ENCODE results near the gene TBXAS1.

The TBXAS1 gene

DNA sequence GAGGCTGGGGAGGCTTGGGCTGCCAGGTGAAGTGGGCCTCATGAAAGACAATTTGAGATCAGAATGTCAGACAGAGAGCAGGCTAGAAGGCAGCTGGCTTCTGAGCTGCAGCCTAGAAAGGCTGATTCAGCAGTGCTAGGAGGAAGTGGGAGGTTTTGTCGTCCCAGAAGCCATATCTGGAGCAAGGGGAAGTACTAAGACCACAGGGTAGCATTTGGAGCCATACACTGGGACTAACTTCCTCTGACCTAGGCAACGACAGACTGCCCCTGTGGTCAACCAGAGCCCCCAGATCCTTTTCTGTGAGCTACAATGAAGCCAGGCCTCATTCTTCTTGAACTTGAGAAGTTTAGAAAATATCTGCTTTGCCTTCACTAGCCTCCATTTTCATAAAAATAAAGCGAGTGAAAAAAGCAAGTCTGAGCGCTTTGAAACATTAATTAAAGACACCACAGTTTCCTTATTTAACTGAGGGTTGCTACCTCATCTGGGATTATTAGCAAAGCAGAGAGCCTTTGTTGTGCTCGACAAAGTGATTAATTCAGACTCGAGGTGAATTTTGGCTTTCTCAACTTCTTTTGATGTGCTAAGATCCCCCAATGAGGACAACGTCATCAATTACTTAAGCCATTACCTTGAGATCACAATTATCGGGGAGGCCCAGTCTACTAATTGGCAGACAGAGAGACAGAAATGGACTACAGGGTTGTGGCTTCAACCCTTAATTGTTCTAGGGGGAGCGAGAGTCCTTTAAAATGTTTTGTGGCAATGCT is 26.6 kb downstream of the TBXAS1 start:
- DNase-seq (ENCODE audit: low read depth) = no peak

GRCh38 chr7:139857791-139858190 is 28.7 kb downstream of the TBXAS1 start:
- no peak for DNase-seq (ENCODE audit: low read depth)

DNA sequence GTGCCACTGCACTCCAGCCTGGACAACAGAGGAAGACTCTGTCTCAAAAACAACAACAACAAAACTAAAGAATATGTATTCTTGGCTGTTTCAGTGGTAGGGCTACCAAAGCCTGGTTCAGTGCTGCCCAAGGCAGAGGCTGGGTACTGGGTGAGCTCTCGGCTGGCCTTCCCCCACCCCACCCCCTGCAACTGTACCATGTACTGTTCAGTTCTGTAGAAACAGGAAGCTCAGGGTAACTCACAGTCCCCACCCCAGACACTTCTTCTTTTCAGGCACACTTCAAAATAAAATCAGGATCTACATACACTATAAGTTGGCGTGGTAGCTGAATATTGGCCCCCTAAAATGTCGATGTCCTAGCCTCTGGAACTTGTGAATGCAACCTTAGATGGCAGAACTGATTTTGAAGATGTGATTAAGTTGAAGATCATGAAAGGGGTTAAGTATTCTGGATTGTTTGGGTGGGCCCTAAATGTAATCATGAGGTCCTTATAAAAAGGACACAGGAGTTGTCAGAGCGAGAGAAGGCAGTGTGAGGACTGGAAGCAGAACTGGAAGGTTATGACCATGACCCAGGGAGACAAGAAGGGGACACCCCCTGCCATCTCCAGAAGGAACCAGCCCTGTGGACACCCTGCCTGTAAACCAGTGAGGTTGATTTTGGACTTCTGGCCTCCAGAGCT is 31.2 kb downstream of the TBXAS1 start:
- DNase-seq (ENCODE audit: low read depth) = no peak

GRCh38 chr7:139861803-139862202 is 32.7 kb downstream of the TBXAS1 start:
- no peak for DNase-seq (ENCODE audit: low read depth)

DNA sequence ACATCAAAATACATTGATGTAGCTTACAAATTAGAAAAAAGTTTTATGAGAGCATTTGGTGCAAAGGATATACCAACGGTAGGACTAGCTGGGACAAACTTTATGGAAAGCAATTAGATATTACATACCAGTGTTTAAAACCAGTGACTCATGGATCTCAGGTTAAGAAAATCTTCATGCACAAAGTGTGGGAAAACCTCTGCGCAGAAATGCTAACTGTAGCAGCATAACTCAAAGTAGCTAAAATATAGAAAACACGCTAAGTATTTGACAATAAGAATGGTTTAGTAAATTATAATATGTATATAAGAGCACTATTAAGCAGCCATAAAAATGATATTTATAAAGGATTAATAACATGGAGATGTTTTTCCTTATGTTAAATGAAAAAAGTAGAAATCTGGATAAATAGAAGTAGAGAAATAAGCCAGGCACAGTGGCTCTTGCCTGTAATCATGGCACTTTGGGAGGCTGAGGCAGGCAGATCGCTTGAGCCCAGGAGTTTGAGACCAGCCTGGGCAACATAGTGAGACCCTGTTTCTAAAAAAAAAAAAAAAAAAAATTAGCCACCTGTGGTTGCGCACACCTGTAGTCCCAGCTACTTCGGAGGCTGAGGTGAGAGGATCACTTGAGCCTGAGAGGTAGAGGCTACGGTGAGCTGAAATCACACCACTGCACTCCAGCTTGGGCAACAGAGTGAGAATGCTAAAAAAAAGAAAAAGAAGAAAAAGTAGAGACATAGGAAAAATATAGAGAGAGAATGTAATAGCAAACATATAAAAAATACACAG is 37.2 kb downstream of the TBXAS1 start:
- no peak for DNase-seq (ENCODE audit: low read depth)

- DNase-seq (ENCODE audit: low read depth) = no peak
Measured at GRCh38 chr7:139867847-139868246, 38.8 kb downstream of the TBXAS1 start.

- DNase-seq (ENCODE audit: low read depth) = no peak
Measured at GRCh38 chr7:139869886-139870285, 40.8 kb downstream of the TBXAS1 start.

- DNase-seq (ENCODE audit: low read depth) = no peak
Measured at GRCh38 chr7:139870380-139870779, 41.3 kb downstream of the TBXAS1 start.

DNA sequence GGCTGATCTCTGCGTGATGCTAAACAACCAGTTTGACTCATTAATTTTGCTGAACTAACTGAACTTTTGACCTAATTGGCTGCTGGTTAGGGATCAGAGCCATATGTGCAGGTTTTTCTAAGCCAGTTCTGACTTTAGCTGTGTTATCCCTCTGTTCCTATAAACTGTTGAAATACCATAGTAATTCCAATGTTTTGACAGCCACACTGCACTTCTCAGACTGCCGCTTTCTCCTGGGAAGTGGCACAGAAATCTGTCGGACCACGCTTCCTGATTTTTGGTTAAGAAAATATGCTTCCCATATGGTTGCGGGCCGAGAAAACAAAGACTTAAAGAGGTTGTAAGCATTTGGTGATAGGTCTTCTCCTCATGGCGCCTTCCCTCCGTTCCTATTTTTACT is 42.3 kb downstream of the TBXAS1 start:
- DNase-seq (ENCODE audit: low read depth) = no peak

DNA sequence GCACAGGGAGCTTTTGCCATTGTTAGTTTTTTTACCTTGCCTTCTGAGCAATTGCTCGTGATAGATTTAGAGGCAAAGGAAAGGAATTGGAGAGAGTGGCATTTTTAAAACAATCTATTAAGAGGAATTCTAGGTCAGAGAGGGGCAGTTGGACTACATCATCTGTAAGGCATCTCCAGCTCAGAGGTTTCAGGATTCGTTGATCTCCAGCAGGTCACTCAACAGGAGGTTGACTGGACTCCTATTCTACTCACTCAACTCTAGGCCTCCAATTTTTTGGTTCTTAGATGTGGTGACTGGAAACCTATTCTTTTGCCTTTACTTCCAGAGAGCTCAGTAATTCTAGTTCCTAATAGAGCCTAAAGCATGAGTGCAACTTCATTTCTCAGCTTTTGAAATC is 42.8 kb downstream of the TBXAS1 start:
- no peak for DNase-seq (ENCODE audit: low read depth)

- DNase-seq (ENCODE audit: low read depth) = no peak
Measured at GRCh38 chr7:139873593-139874301, 44.7 kb downstream of the TBXAS1 start.

GRCh38 chr7:139874302-139874629 is 45.2 kb downstream of the TBXAS1 start:
- DNase-seq (ENCODE audit: low read depth) = no peak

DNA sequence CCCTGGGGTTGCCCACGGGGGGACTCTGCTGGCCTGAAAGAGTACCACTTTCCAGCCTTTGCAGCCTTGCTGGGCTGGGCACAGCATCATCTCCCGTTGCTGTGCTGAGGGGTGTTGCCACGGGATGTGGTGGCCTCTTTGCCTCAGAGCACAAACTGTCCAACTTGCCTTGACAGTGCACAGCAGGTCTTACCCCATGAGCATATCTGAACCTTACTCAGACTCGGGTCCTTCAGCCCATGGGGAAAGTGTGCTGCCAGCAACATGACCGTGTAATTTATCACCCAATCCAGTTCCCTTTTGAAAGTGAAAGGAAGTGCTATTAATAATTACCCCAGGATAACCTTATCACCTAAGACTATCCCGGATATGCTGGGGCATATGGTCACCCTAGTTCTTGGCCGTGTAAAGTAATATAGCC is 46.8 kb downstream of the TBXAS1 start:
- no peak for DNase-seq (ENCODE audit: low read depth)

DNA sequence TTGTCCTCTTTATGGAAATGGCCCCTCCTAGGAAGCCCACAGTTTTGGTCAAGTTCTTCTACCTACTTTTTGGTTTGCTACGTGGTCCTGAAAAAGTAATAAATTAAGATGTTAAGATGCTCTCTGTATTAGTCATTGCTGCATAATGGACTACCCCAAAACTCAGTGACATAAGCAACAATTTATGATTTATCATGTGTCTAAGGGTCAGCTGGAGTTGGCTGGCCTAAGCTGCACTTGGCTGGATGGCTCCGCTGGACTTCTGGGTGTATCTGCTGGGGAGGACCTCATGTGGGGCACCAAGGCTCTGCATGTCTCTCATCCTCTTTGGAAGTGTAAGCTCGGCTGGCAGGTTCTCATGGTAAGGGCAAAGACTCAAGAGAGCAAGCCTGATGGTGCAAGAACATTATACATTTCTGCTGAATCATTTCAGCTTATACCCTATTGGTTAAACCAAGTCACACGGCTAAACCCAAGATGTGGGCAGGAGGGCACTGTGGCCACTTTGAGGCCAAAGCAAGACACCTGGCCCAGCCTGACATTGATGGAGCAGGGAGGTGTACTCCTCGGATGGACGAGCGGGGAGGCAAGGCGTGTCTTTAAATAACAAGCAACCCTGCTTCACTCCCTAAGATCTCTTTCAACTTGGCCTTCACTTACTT is 47.7 kb downstream of the TBXAS1 start:
- no peak for DNase-seq (ENCODE audit: low read depth)

GRCh38 chr7:139883814-139884213 is 54.8 kb downstream of the TBXAS1 start:
- no peak for DNase-seq (ENCODE audit: low read depth)

DNA sequence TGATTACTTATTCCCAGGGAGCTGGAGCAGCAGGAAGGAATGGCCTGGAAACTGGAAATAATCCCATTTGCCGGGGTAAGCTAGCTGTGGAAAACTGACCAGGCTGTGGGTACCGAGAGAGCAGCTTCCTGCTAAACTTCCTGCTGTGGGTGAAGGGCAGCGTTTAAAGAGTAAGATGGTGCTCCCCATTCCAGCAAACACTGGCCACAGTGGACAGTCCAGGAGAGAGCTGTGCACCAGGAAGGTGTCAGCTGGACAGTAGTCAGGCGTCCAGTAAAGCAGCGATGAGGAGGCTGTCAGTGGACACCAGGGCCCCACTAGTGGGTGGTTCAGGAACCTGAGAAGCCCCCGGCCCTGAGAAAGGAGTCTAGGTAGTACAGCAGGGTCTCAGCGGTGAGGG is 55.4 kb downstream of the TBXAS1 start:
- DNase-seq (ENCODE audit: low read depth) = no peak

DNA sequence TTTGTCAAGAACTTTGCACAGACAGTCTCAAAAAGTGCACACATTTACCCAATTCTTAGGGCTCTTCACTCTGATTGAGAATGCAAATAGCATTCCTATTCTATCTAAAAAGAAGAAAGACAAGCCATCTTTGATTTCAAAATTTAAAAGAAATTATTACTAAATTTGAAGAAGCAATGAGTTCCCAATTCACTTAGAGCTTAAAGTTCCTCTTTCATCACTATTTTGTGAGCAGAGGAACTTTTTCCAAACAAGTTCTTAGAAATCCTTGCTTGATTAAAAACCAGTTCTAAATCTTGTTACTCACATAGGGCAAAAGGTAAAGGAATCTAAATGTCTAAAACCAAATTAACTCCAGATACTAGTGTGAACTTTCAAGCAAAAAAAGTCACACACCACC is 56.4 kb downstream of the TBXAS1 start:
- DNase-seq (ENCODE audit: low read depth) = no peak

- DNase-seq (ENCODE audit: low read depth) = no peak
Measured at GRCh38 chr7:139886206-139886605, 57.1 kb downstream of the TBXAS1 start.

DNA sequence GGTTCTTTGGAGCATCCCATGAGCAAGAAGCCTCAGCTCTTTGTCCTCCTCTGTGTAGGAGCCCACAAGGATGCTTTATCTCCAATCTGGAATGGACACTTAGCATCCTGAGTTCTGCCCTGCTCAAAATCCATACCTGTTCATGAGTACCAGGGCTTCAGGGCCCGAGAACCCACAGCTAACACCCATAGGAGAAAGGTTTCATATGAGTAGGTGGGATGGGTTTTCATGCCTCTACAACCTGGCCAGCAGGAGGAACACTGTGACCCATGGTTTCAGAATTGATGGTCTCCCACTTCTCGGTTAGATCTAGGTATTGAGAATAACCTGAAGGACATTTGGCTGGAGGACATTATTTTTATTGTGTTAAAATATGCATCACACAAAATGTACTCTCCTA is 57.8 kb downstream of the TBXAS1 start:
- DNase-seq (ENCODE audit: low read depth) = no peak

DNA sequence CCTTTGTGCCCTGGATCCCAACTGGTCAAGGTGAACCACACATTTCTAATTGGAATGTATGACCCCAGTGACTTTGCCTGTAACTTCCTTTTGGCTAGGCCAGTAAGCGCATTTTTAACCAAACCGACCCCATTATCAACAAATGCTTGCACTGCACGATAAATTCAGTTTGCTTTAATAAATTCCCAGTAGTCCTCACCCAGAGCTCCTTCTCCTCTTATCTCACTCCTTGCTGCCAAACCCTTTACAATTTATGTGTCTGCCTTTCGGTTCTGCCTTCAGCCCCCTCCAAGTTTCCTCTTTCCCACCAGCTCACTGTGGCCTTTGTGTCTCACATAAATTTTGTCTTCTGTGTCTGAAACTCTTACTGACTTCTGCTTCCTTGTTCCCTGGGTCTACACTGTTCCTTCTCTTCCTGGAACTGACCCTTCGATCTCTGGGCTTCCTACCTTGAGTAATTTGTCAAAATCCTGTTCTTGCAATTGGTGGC is 59.0 kb downstream of the TBXAS1 start:
- DNase-seq (ENCODE audit: low read depth) = no peak

- DNase-seq (ENCODE audit: low read depth) = no peak
Measured at GRCh38 chr7:139889186-139889871, 60.3 kb downstream of the TBXAS1 start.

All from stimulated activated CD8-positive, alpha-beta memory T cell treated with anti-CD3 and anti-CD28 coated beads, Interleukin-7, amount 100 ng/mL, for 24 hours (primary cell).